Endothelial cell (in vitro differentiated cells): ENCODE results near the gene PLCXD1. TPM values are rescaled to one million over a fixed set of nuclear protein-coding genes. Genes with fewer than 3 reads are reported as not detected.
"Not testable (repeated sequence)": the region's sequence is repeated elsewhere in the genome, so short reads cannot be mapped to it uniquely, and the experiment has no call there.

Experiments used
- DNase-seq: peaks from one replicate; pipeline ENCODE4 v3.0.0; 2021; ENCODE audit warnings: low spot score
- H3K27ac Mint-ChIP-seq: one replicate; pipeline ENCODE4 v1.8.0; 2021; ENCODE audit warnings: mixed read lengths, inconsistent platforms; ENCODE audit not compliant: unreplicated experiment
- H3K27me3 Mint-ChIP-seq: one replicate; pipeline ENCODE4 v1.8.0; 2021; ENCODE audit warnings: mild to moderate bottlenecking, moderate library complexity, mixed read lengths, inconsistent platforms; ENCODE audit not compliant: unreplicated experiment
- H3K36me3 Mint-ChIP-seq: one replicate; pipeline ENCODE4 v1.8.0; 2021; ENCODE audit warnings: mild to moderate bottlenecking, low read depth, mixed read lengths, inconsistent platforms; ENCODE audit not compliant: unreplicated experiment
- H3K4me1 Mint-ChIP-seq: one replicate; pipeline ENCODE4 v1.8.0; 2021; ENCODE audit warnings: mild to moderate bottlenecking, mixed read lengths, inconsistent platforms; ENCODE audit not compliant: unreplicated experiment
- H3K4me3 Mint-ChIP-seq: one replicate; pipeline ENCODE4 v1.8.0; 2021; ENCODE audit warnings: mild to moderate bottlenecking, mixed read lengths, inconsistent platforms; ENCODE audit not compliant: unreplicated experiment
- H3K9me3 Mint-ChIP-seq: one replicate; pipeline ENCODE4 v1.8.0; 2021; ENCODE audit warnings: mixed read lengths, inconsistent platforms; ENCODE audit not compliant: unreplicated experiment
- CTCF ChIP-seq: fragments of 200-600 bp; sonication (generic); IDR thresholded peaks from one replicate; pipeline ENCODE4 v1.5.0; 2021; ENCODE audit warnings: antibody characterized with exemption; ENCODE audit not compliant: unreplicated experiment
- total RNA-seq: library from RNA; stranded (reverse); fragmentation: NEBNext Ultra II Directional; extraction: Animal tissue kit (Norgen Biotek cat#: 25700); gene quantifications from one replicate; pipeline ENCODE4 v1.2.1, GENCODE V29; 2021; ENCODE audit not compliant: unreplicated experiment

Gene PLCXD1
- total RNA-seq, 1 donor from 2014 or later: 21.7 TPM

GRCh38 chrX:275967-276580, 5.1 kb upstream of the PLCXD1 start:
- Mint-ChIP-seq H3K36me3 (peaks cover 5% of the 10 kb centered on the region), H3K4me3 (peak overlapping the region; percentile 79), H3K4me1 (peaks cover 11% of the 10 kb centered on the region), H3K9me3 (no peaks in the 10 kb centered on the region), H3K27ac (no peak overlapping the region), H3K27me3 (peaks cover 17% of the 10 kb centered on the region)
- DNase-seq: peak; percentile 52
- no peak for TF ChIP-seq CTCF

- H3K27me3 Mint-ChIP-seq: peaks cover 17% of the 10 kb centered on the region
- H3K27ac Mint-ChIP-seq: no peak overlapping the region
Observed at GRCh38 chrX:276581-277201, 4.5 kb upstream of the PLCXD1 start.

GRCh38 chrX:279757-280604, 1.2 kb upstream of the PLCXD1 start:
- Mint-ChIP-seq H3K4me1 (peaks cover 14% of the 10 kb centered on the region), H3K4me3 (peak overlapping the region; percentile 59), H3K27me3 (peaks cover 17% of the 10 kb centered on the region)
- H3K27ac Mint-ChIP-seq, DNase-seq, H3K9me3 Mint-ChIP-seq, H3K36me3 Mint-ChIP-seq: not testable (repeated sequence)

More at GRCh38 chrX:276581-277201, 4.5 kb upstream of the PLCXD1 start:
- peaks cover 5% of the 10 kb centered on the region for H3K36me3 Mint-ChIP-seq
- H3K4me3 Mint-ChIP-seq: peak overlapping the region; percentile 79
- no peak for TF ChIP-seq CTCF
- H3K9me3 Mint-ChIP-seq: no peaks in the 10 kb centered on the region
- peak; percentile 31 for DNase-seq
- H3K4me1 Mint-ChIP-seq: peaks cover 14% of the 10 kb centered on the region

- Mint-ChIP-seq H3K27me3 (peaks cover 17% of the 10 kb centered on the region), H3K4me1 (peaks cover 14% of the 10 kb centered on the region)
- not testable (repeated sequence) for H3K36me3 Mint-ChIP-seq, DNase-seq, H3K27ac Mint-ChIP-seq, H3K4me3 Mint-ChIP-seq, H3K9me3 Mint-ChIP-seq
Observed at GRCh38 chrX:280722-281121, 459 bp upstream of the PLCXD1 start.

GRCh38 chrX:282000-282681, 960 bp downstream of the PLCXD1 start:
- not testable (repeated sequence) for H3K27ac Mint-ChIP-seq, H3K4me3 Mint-ChIP-seq, DNase-seq, H3K9me3 Mint-ChIP-seq
- Mint-ChIP-seq H3K4me1 (peaks cover 14% of the 10 kb centered on the region), H3K36me3 (peaks cover 11% of the 10 kb centered on the region), H3K27me3 (peaks cover 15% of the 10 kb centered on the region)
